ENCODE results near the gene FBXO9.
"Not testable (repeated sequence)": the region's sequence is repeated elsewhere in the genome, so short reads cannot be mapped to it uniquely, and the experiment has no call there.

FBXO9 gene

GRCh38 chr6:53048431-53049195 is 16.6 kb upstream of the FBXO9 start:
- DNase-seq = no peak

- no peak for DNase-seq
Observed at GRCh38 chr6:53049415-53049814, 15.8 kb upstream of the FBXO9 start.

- DNase-seq = not testable (repeated sequence)
Observed at GRCh38 chr6:53052152-53052551, 13.1 kb upstream of the FBXO9 start.

- DNase-seq = no peak
Observed at GRCh38 chr6:53054532-53054931, 10.7 kb upstream of the FBXO9 start.

GRCh38 chr6:53055873-53056272 is 9.3 kb upstream of the FBXO9 start:
- no peak for DNase-seq

- DNase-seq = no peak
Observed at GRCh38 chr6:53056273-53056672, 8.9 kb upstream of the FBXO9 start.

DNA sequence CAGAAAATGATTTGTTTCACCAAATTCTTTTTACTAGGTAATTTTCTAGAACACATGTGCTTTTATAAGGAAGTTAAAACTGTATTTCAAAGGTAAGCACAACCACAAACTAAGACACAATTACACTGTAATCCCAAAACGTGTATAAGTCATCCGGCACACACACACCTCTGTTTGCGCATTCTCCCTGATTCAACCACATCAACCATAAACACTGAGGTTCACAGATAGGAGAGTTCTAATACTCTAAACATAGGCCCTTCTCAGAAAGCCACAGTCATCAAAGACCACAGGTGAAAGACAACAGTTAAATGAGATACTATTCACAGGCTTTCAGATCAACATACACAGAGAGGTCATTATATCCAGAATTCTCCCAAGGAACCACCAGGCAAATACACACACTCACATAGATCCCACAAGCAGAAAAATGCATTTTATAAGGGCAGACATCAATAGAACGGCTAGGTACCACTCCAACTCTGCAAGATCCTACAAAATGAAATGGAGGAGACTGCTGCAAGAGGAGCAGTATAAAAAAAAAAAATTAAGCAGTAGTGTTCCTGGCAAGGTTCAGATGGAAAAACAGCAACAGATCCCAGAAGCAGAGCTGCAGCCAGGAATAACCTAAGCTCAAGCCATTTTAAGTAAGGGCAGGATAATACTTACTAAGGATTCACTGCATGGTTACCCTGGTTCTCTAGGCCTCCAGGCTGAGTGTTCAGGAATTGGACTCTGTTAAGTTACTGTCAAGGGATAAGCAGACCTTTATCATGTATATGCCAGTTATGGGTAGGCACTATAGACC is 6.6 kb upstream of the FBXO9 start:
- DNase-seq = no peak

GRCh38 chr6:53059648-53060589 is 5.3 kb upstream of the FBXO9 start:
- DNase-seq = no peak

DNA sequence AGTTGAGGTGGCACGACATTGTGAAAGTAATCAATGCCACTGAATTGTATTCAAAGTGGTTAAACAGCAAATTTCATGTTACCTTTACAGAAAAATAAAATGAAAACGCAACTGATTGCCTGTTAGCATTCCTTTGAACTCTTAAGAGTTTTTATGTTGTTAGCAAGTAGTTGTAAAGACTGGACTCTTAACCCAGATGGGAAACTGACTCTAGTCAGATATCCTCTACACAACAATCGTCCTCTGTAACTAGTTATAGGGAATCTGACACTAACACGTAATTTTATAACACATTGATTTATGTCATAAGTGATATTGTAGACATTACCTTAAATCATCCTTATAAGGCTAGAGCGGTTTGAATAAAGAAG is 3.0 kb upstream of the FBXO9 start:
- no peak for DNase-seq

GRCh38 chr6:53064255-53064654 is 949 bp upstream of the FBXO9 start:
- DNase-seq = not testable (repeated sequence)

DNA sequence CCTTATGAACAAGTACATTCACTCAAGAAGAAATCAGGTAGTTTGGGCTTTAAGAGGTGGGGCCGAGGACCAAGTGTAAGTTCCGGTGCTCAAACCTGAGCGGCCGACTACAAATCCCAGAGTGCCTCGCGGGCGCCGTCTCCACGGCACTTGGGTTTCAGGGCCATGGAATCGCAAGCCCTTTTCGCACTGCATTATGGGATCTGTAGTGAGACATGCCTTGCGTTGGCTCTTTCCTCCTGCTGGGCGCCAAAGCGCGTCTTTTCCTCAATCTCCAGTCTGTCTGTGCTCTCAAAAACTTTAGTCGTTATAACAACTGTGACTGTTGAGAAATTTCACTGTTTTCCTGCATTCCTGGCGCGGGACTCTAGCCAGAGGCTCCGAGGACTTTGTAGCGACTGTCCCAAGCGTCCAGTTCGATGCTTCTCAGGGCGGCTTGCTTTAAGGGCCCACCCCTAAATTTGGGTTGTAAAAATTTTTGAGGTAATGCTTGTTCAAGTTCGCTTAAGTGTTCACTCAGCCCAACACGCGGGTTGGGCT is 408 bp upstream of the FBXO9 start:
- DNase-seq = peak; percentile 87

DNA sequence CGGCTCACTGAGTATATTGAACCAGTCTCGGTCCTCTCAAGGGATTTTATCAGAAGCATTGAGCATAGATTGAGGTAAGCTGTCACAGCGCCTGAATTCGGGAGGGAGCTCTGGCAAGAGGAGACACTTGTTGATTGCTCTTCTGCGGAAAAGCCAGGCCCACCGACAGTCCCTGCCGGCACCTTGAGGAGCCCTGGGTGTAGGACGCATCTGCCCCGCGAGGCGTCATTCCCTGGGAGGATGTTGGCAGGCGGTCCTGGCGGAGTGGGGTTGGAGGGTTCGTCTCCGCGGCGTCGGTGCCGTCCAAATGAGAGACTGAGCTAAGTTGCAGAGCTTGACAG is 843 bp downstream of the FBXO9 start:
- no peak for DNase-seq

GRCh38 chr6:53066874-53067706 is 1.9 kb downstream of the FBXO9 start:
- no peak for DNase-seq

DNA sequence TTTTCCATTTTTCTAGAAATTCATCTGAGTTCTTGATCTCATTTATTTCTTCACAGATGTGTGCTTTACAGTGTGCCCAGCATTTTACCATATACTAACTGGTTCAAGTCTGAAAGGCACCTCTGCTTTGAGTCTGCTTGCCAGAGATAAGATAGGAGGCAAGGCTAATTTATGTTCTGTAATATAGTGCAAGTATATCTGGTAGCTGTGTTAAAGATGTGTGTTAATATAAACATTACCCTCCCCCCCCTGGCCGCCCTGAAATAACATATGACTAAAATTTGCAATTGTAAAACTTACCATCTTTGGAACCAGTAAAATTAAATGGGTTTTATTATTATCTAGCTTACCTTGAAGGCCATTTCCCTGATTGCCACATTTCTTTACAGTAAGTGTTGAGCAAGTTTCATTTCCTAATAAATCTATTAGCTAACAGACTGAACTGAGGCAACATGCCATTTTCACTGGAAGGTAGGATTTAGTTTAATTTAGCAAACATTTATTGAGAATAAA is 2.7 kb downstream of the FBXO9 start:
- no peak for DNase-seq

- no peak for DNase-seq
Observed at GRCh38 chr6:53069427-53069826, 4.2 kb downstream of the FBXO9 start.

- no peak for DNase-seq
Observed at GRCh38 chr6:53070806-53071205, 5.6 kb downstream of the FBXO9 start.

GRCh38 chr6:53074347-53074746 is 9.1 kb downstream of the FBXO9 start:
- DNase-seq = no peak

- no peak for DNase-seq
Observed at GRCh38 chr6:53080813-53081212, 15.6 kb downstream of the FBXO9 start.

DNA sequence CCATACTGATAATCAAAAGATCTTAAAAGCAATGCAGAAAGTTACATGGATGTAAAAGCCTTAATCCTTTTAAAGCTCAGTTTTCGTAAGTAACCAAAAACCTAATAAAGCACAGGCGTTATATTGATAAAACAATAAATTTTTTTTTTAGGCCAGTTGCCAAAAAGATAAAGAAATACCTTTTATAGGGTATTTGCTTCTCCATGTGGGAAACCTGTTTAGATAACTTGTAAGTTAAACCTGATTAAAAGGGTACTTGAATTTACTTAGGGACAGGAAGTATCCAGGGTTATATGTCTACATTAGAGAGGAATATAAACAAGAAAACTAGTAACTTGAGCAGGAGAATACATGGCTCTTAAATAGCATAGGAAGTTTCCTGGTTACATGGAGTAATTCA is 21.1 kb downstream of the FBXO9 start:
- no peak for DNase-seq

DNA sequence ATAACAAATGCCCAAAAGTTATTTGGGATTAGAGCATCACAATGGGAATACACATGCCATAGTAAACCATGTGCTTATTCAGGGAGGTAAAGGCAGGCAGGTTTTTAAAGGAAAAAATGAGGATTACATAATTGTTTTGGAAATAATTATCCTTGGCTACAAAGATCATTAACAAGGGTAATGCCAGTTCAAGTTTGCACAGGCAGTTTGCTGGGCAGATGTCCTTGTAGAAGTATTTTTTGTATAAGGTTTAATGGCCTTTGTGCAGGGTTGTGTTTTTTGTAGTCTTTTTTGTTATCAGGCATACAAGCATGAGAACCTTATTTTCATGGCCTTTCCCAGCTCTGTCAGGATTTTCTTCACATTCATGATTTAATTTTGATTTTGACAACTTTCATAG is 24.7 kb downstream of the FBXO9 start:
- no peak for DNase-seq

- no peak for DNase-seq
Observed at GRCh38 chr6:53090576-53090975, 25.4 kb downstream of the FBXO9 start.

GRCh38 chr6:53095270-53095669 is 30.1 kb downstream of the FBXO9 start:
- DNase-seq = no peak

Measured in T1000 (cell line).